Keratinocyte (primary cell): ENCODE data around the gene MARCHF10. TPM values are rescaled to one million over a fixed set of nuclear protein-coding genes. Genes with fewer than 3 reads are reported as not detected.

Source experiments
- DNase-seq: peaks from one replicate; pipeline ENCODE4 v3.0.0-alpha.2; 2011; ENCODE audit warnings: low read depth, missing footprints, low spot score
- FAIRE-seq: peaks from 2 replicates; lab custom pipeline; 2011; peaks lifted over from hg19 to GRCh38; lab: Jason Lieb, UNC
- H2AFZ ChIP-seq: 2 replicates; pipeline ENCODE4 v1.6.0; 2012; ENCODE audit warnings: low read length, control low read depth, inconsistent platforms; ENCODE audit not compliant: control insufficient read depth
- H3K27ac ChIP-seq: 2 replicates; pipeline ENCODE4 v1.5.1; 2011; ENCODE audit warnings: low read length; ENCODE audit not compliant: control insufficient read depth, insufficient read depth
- H3K27me3 ChIP-seq: 3 replicates; pipeline ENCODE4 v1.6.0; 2011; ENCODE audit warnings: low read length; ENCODE audit not compliant: control insufficient read depth, insufficient read depth; ENCODE audit errors: extremely low read depth
- H3K36me3 ChIP-seq, 2 experiments: 2 replicates in 1 of 2; 3 replicates in 1 of 2; pipeline ENCODE4 v1.5.1; 2011; ENCODE audit warnings: low read length in 2 of 2, mild to moderate bottlenecking in 1 of 2; ENCODE audit not compliant: control insufficient read depth in 2 of 2, insufficient read depth in 2 of 2; ENCODE audit errors: extremely low read depth in 1 of 2
- H3K4me1 ChIP-seq: 3 replicates; pipeline ENCODE4 v1.5.1; 2011; ENCODE audit warnings: low read length; ENCODE audit not compliant: control insufficient read depth, insufficient read depth; ENCODE audit errors: extremely low read depth
- H3K4me2 ChIP-seq: 3 replicates; pipeline ENCODE4 v1.6.0; 2011; ENCODE audit warnings: low read depth, low read length; ENCODE audit not compliant: control insufficient read depth, insufficient read depth; ENCODE audit errors: extremely low read depth
- H3K4me3 ChIP-seq, 3 experiments: fragments of 200-600 bp in 1 of 3; sonication (generic) in 1 of 3; 2 replicates in 2 of 3; 3 replicates in 1 of 3; pipeline ENCODE4 v1.5.1; 2011 to 2016; ENCODE audit warnings: low read length in 3 of 3, mild to moderate bottlenecking in 3 of 3, control low read depth in 2 of 3, inconsistent platforms in 1 of 3, low read depth in 1 of 3, mixed read lengths in 1 of 3, mixed run types in 1 of 3, moderate library complexity in 1 of 3; ENCODE audit not compliant: control insufficient read depth in 2 of 3, insufficient read depth in 2 of 3; ENCODE audit errors: extremely low read depth in 1 of 3
- H3K79me2 ChIP-seq: 2 replicates; pipeline ENCODE4 v1.6.0; 2012; ENCODE audit warnings: low read length; ENCODE audit not compliant: control insufficient read depth, insufficient read depth
- H3K9ac ChIP-seq: 3 replicates; pipeline ENCODE4 v1.6.0; 2011; ENCODE audit warnings: low read length; ENCODE audit not compliant: control insufficient read depth, insufficient read depth; ENCODE audit errors: extremely low read depth
- H3K9me1 ChIP-seq: 3 replicates; pipeline ENCODE4 v1.6.0; 2011; ENCODE audit warnings: low read length; ENCODE audit not compliant: control insufficient read depth, insufficient read depth; ENCODE audit errors: extremely low read depth
- H3K9me3 ChIP-seq: 2 replicates; pipeline ENCODE4 v1.5.1; 2012; ENCODE audit warnings: low read depth, low read length; ENCODE audit not compliant: control insufficient read depth
- H4K20me1 ChIP-seq: 3 replicates; pipeline ENCODE4 v1.6.0; 2011; ENCODE audit warnings: low read length; ENCODE audit not compliant: control insufficient read depth, insufficient read depth; ENCODE audit errors: extremely low read depth
- CTCF ChIP-seq, 3 experiments: IDR thresholded peaks in 1 of 3; conservative IDR thresholded peaks in 1 of 3; optimal IDR thresholded peaks in 1 of 3; 2 replicates in 2 of 3; 3 replicates in 1 of 3; pipeline versions ENCODE3 to v1.5.1; 2011; ENCODE audit warnings: low read length in 3 of 3, mild to moderate bottlenecking in 3 of 3, moderate library complexity in 2 of 3, control low read depth in 1 of 3, inconsistent platforms in 1 of 3; ENCODE audit not compliant: insufficient read depth in 2 of 3; ENCODE audit errors: extremely low read depth in 1 of 3
- EZH2 ChIP-seq: IDR thresholded peaks from one replicate; pipeline ENCODE4 v1.6.1; 2012; ENCODE audit warnings: inconsistent platforms, mild to moderate bottlenecking, low read length, moderate library complexity
- dilution Hi-C: fragments of 300-500 bp; cut with MboI; formaldehyde crosslinking; loops from one replicate; pipeline ENCODE4 v1.7.0; 2020; ENCODE audit warnings: low sequenced_read_pairs; ENCODE audit not compliant: extremely low pct_ligation_motif_present
- polyA plus RNA-seq, 5 experiments: library from polyadenylated mRNA; depleted of rRNA in 3 of 5; stranded (reverse) in 3 of 5; stranded (forward) in 1 of 5; unstranded in 1 of 5; fragments of >200 nt; gene quantifications; 1 replicate in 1 of 5; 2 replicates in 3 of 5; 3 replicates in 1 of 5; pipeline versions ENCODE4 v1.2.1 to v1.2.3, GENCODE V29; 2011 to 2012; ENCODE audit warnings: missing spikeins in 2 of 5, low read depth in 1 of 5, low replicate concordance in 1 of 5

The MARCHF10 gene
- polyA plus RNA-seq, 1 donor (not counting 4 experiments of a cell fraction or from before 2014, with no cell fraction given): not detected

GRCh38 chr17:62756198-62756597, 51.9 kb downstream of the MARCHF10 start:
- peaks cover 2% of the 10 kb centered on the region for H3K4me1 ChIP-seq
- H3K9me3 ChIP-seq: no peaks in the 10 kb centered on the region
- dilution Hi-C loops: no loop called here
- no peaks in the 10 kb centered on the region for H3K36me3 ChIP-seq
- H2AFZ ChIP-seq: no peak overlapping the region
- H4K20me1 ChIP-seq: no peaks in the 10 kb centered on the region
- no peak for TF ChIP-seq EZH2
- TF ChIP-seq CTCF (optimal IDR thresholded peaks at IDR 0.05 in 1 of 3, IDR thresholded peaks at IDR 0.05 in 1 of 3, conservative IDR thresholded peaks at IDR 0.05 in 1 of 3; ENCODE audit: extremely low read depth in 1 of 3, insufficient read depth in 2 of 3, low read length in 3 of 3): no peak
- H3K4me3 ChIP-seq: no peak overlapping the region
- no peak for DNase-seq
- no peak overlapping the region for H3K4me2 ChIP-seq
- H3K79me2 ChIP-seq: no peaks in the 10 kb centered on the region
- no peaks in the 10 kb centered on the region for H3K9me1 ChIP-seq
- H3K27ac ChIP-seq: no peak overlapping the region
- H3K9ac ChIP-seq: no peak overlapping the region
- FAIRE-seq: no peak
- no peaks in the 10 kb centered on the region for H3K27me3 ChIP-seq

- Histone ChIP-seq H3K4me2 (no peak overlapping the region), H3K36me3 (no peaks in the 10 kb centered on the region), H3K27ac (no peak overlapping the region), H3K4me3 (no peak overlapping the region), H3K9me3 (no peaks in the 10 kb centered on the region), H3K9me1 (no peaks in the 10 kb centered on the region), H2AFZ (no peak overlapping the region), H3K9ac (no peak overlapping the region), H3K4me1 (peaks cover 9% of the 10 kb centered on the region), H3K27me3 (no peaks in the 10 kb centered on the region), H4K20me1 (no peaks in the 10 kb centered on the region), H3K79me2 (no peaks in the 10 kb centered on the region)
- FAIRE-seq: no peak
- TF ChIP-seq EZH2 (no peak), CTCF (optimal IDR thresholded peaks at IDR 0.05 in 1 of 3, IDR thresholded peaks at IDR 0.05 in 1 of 3, conservative IDR thresholded peaks at IDR 0.05 in 1 of 3; ENCODE audit: extremely low read depth in 1 of 3, insufficient read depth in 2 of 3, low read length in 3 of 3) (no peak)
- dilution Hi-C loops: no loop called here
- DNase-seq: no peak
These were observed 52.8 kb downstream of the MARCHF10 start for GRCh38 chr17:62755141-62755851.
